Measurements from ENCODE around the gene ADAMTS17.

Gene ADAMTS17

DNA sequence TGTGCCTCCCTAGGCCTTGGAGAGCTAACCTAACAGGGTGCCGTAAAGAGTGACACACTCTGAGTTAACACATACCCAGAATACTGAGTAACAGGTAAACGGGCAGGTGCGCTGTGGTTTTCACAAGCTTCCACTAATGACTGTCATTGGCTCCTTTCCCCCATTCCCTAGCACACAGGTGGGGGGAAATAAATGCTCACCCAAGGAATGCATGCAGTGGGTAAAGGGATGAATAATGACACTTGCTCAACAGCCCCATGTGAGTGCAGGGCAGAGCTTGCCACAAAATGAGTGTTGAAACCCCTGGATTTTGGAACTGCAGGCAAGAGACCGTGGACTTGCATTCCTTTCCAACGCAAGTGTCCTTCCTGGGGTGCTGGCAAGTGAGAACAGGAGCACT, 57.6 kb downstream of the ADAMTS17 start:
- no peak for DNase-seq (ENCODE audit: extremely low spot score)
- ChIA-PET CTCF (interaction anchor here (0.8 kb wide), 1 partner anchor 29 kb away, joined by 3 read pairs; no protein-coding TSS in a partner anchor), POLR2A (no interaction called here)
- TF ChIP-seq, protein P1, sequence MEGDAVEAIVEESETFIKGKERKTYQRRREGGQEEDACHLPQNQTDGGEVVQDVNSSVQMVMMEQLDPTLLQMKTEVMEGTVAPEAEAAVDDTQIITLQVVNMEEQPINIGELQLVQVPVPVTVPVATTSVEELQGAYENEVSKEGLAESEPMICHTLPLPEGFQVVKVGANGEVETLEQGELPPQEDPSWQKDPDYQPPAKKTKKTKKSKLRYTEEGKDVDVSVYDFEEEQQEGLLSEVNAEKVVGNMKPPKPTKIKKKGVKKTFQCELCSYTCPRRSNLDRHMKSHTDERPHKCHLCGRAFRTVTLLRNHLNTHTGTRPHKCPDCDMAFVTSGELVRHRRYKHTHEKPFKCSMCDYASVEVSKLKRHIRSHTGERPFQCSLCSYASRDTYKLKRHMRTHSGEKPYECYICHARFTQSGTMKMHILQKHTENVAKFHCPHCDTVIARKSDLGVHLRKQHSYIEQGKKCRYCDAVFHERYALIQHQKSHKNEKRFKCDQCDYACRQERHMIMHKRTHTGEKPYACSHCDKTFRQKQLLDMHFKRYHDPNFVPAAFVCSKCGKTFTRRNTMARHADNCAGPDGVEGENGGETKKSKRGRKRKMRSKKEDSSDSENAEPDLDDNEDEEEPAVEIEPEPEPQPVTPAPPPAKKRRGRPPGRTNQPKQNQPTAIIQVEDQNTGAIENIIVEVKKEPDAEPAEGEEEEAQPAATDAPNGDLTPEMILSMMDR (IDR thresholded peaks at IDR 0.05; ENCODE audit: control extremely low read depth, extremely low read depth, low read depth, missing control alignments) = no peak

GRCh38 chr15:100281096-100281917, 60.5 kb downstream of the ADAMTS17 start:
- POLR2A ChIA-PET = no interaction called here
- no peak for DNase-seq (ENCODE audit: extremely low spot score)
- CTCF ChIA-PET = no interaction called here
- TF ChIP-seq, protein P1 (IDR thresholded peaks at IDR 0.05; ENCODE audit: control extremely low read depth, extremely low read depth, low read depth, missing control alignments) = no peak

DNA sequence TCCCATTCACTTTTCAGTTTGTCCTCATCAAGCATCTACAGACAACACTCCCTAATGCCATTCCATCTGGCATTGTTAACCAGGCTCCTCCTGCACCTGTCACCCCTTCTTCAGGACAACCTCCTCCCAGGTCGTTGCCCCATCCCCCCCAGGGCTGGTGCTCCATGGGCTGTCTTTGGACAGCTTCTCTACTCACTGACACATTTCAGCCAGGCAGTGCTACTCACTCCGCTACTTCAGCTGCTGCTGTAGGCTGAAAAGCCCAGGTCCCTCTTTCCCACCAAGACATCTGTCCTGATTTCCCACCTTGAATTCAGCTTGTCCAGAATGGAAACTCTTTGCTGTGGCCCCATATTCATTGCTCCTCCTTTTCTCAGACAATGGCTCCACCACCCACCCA, 61.9 kb downstream of the ADAMTS17 start:
- CTCF ChIA-PET = interaction anchor here (1.0 kb wide), 1 partner anchor 13 kb away, joined by 3 read pairs; no protein-coding TSS in a partner anchor
- no peak for DNase-seq (ENCODE audit: extremely low spot score)
- TF ChIP-seq, protein P1 (IDR thresholded peaks at IDR 0.05; ENCODE audit: control extremely low read depth, extremely low read depth, low read depth, missing control alignments) = no peak
- POLR2A ChIA-PET = no interaction called here

DNA sequence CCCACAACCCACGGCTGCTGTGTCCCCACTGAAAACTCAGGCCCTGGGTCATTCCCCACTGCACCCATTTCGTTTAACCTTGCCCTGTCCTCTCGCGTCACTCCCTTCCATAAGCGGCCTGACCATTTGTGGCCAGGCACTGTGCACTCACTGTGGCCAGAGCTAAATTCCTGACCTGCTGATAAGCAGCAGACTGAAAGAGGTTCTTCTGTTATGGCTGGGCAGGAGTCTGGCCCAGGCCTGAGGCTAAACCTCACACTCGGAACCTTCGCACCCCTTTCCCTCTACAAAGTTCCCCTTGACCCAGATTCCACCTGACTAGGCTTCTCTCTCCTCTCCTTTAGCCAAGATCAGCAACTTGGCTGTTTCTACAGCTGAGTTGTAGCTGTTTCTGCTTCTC, 62.3 kb downstream of the ADAMTS17 start:
- no peak for DNase-seq (ENCODE audit: extremely low spot score)
- CTCF ChIA-PET = interaction anchor here (1.0 kb wide), 1 partner anchor 13 kb away, joined by 3 read pairs; no protein-coding TSS in a partner anchor
- POLR2A ChIA-PET = no interaction called here
- TF ChIP-seq, protein P1 (IDR thresholded peaks at IDR 0.05; ENCODE audit: control extremely low read depth, extremely low read depth, low read depth, missing control alignments) = no peak

DNA sequence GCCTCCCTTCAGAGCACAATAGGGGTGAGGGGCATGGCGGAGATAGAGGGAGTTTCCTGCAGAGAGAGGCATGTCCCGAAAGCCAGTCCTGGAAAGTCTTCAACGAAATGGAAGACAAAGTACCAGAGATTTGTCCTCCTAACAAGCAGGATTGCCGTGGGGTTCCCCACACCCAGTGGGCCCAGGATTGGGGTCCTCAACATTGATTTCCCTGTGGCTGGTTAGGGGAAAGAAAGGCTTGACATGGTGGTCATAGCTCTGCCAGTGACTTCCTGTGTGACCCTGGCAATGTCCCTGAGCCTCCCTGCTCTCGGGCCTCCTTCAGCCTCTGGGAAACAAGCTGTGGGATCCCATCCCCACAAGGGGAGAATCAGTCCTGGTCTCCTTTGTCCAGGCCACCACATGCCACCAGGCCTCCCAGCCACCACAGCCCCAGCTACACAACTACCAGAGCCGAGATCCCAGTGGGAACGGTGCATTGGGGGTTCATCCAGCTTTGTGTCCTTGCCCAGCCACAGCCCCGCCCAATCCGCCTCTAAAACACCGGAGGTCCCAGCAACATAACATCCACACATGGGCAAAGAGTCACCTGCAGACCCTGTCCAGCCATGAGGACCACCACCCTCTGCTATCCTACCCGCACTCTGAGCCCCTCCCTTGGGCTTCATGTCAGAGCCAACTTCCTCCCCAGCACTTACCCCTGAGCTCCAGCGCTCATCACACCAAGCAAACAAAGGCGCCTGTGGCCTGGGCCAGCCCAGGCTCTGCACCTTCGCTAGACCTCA, 63.0 kb downstream of the ADAMTS17 start:
- TF ChIP-seq, protein P1 (IDR thresholded peaks at IDR 0.05; ENCODE audit: control extremely low read depth, extremely low read depth, low read depth, missing control alignments) = no peak
- POLR2A ChIA-PET = no interaction called here
- DNase-seq (ENCODE audit: extremely low spot score) = no peak
- CTCF ChIA-PET = interaction anchor here (1.0 kb wide), 1 partner anchor 12 kb away, joined by 3 read pairs; no protein-coding TSS in a partner anchor

DNA sequence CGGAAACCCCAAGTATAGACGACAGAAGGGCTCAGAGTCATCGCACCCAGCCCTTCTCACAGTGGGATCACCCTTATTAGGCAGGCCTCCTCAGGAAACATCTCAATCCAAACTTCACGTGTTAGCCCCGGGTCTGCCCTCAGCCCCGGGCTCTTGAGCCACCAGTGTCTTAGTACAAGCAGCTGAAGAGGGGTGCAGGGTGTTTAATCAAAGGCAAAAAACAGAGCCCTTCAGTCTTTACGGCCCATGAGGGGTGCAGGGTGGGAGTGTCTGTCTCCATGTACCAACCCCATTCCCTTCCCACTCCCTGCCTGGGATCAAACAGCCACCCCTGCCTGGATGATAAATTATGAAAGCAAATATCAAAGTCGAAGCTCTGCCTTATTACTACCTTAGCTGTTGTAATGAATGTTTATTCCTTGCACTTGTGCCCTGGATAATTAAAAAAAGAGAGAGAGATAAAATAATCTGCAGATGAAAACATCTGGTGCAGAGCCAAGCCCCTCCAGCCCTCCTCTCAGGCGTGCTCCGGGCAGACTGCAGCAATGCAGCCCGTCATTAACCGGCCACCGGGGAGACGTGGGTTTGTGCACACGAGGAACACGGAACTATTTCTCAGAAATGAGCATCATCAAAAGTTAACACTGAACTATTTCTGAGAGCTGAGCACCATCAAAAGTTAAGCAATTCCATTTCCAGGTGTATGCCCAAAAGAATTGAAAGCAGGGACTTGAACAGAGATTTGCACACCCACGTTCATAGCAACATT, 64.5 kb downstream of the ADAMTS17 start:
- CTCF ChIA-PET = no interaction called here
- TF ChIP-seq, protein P1 (IDR thresholded peaks at IDR 0.05; ENCODE audit: control extremely low read depth, extremely low read depth, low read depth, missing control alignments) = no peak
- POLR2A ChIA-PET = no interaction called here
- no peak for DNase-seq (ENCODE audit: extremely low spot score)

Data from GM10248 (cell line).